ENCODE measurements around the gene AMER3.

Gene AMER3

GRCh38 chr2:130797493-130798435 is 42.4 kb downstream of the AMER3 start:
- H3K4me3 ChIP-seq (ENCODE audit: low read depth, low read length), result peak overlapping the region; percentile 65
- DNase-seq (ENCODE audit: low read depth), result peak; percentile 93
- TF ChIP-seq MYC (IDR thresholded peaks at IDR 0.05; ENCODE audit: low read depth, low read length), result peak; percentile 80
- no peak for TF ChIP-seq POLR2A (IDR thresholded peaks at IDR 0.05; ENCODE audit: extremely low read depth, insufficient read length)
- peak; percentile 82 for TF ChIP-seq CTCF (IDR thresholded peaks at IDR 0.05; ENCODE audit: low read depth, low read length)
- TF ChIP-seq, protein P1, sequence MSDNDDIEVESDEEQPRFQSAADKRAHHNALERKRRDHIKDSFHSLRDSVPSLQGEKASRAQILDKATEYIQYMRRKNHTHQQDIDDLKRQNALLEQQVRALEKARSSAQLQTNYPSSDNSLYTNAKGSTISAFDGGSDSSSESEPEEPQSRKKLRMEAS (IDR thresholded peaks at IDR 0.05; ENCODE audit: low read depth, low read length), result peak; percentile 45

GRCh38 chr2:130798472-130799218 is 43.3 kb downstream of the AMER3 start:
- TF ChIP-seq POLR2A (IDR thresholded peaks at IDR 0.05; ENCODE audit: extremely low read depth, insufficient read length), result no peak
- no peak for TF ChIP-seq MYC (IDR thresholded peaks at IDR 0.05; ENCODE audit: low read depth, low read length)
- TF ChIP-seq, protein P1 (IDR thresholded peaks at IDR 0.05; ENCODE audit: low read depth, low read length), result no peak
- TF ChIP-seq CTCF (IDR thresholded peaks at IDR 0.05; ENCODE audit: low read depth, low read length), result no peak
- H3K4me3 ChIP-seq (ENCODE audit: low read depth, low read length), result peak overlapping the region; percentile 27
- DNase-seq (ENCODE audit: low read depth), result no peak

DNA sequence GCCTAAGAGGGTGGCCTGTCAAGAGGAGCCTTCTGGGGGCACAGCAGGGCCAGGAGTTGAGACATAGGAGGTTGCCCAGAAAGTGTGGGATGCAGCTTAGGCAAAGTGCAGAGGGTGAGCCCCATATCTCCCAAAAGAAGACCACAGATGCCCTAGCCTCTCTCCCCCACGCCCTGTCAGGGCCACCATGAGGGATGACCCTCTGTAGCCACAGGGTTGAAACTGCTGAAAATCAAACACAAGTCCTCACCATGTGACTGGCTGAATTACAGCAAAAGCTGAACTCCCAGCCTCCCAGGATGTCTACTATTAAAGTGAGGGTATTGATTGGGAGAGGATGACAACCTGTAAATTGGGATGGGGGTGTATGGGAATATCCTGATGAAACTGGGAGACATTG is 44.0 kb downstream of the AMER3 start:
- peak; percentile 9 for DNase-seq (ENCODE audit: low read depth)
- no peak for TF ChIP-seq MYC (IDR thresholded peaks at IDR 0.05; ENCODE audit: low read depth, low read length)
- TF ChIP-seq CTCF (IDR thresholded peaks at IDR 0.05; ENCODE audit: low read depth, low read length), result no peak
- TF ChIP-seq, protein P1 (IDR thresholded peaks at IDR 0.05; ENCODE audit: low read depth, low read length), result no peak
- no peak for TF ChIP-seq POLR2A (IDR thresholded peaks at IDR 0.05; ENCODE audit: extremely low read depth, insufficient read length)
- no peak overlapping the region for H3K4me3 ChIP-seq (ENCODE audit: low read depth, low read length)

DNA sequence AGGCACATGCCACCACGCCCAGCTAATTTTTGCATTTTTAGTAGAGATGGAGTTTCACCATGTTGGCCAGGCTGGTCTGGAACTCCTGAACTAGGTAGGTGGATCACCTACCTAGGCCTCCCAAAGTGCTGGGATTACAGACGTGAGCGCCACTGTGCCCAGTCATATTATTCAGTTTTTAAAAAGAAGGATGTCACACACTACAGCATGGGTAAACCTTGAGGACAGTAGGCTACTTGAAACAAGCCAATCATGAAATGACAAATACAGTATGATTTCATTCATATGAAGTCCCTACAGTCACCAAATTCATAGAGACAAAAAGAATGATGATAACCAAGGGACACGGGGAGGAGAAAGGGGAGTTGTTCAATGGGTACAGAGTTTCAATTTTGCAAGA is 50.3 kb downstream of the AMER3 start:
- no peak for DNase-seq (ENCODE audit: low read depth)
- TF ChIP-seq POLR2A (IDR thresholded peaks at IDR 0.05; ENCODE audit: extremely low read depth, insufficient read length) (no peak), MYC (IDR thresholded peaks at IDR 0.05; ENCODE audit: low read depth, low read length) (no peak), CTCF (IDR thresholded peaks at IDR 0.05; ENCODE audit: low read depth, low read length) (no peak)
- TF ChIP-seq, protein P1 (IDR thresholded peaks at IDR 0.05; ENCODE audit: low read depth, low read length), result no peak
- H3K4me3 ChIP-seq (ENCODE audit: low read depth, low read length), result no peak overlapping the region

DNA sequence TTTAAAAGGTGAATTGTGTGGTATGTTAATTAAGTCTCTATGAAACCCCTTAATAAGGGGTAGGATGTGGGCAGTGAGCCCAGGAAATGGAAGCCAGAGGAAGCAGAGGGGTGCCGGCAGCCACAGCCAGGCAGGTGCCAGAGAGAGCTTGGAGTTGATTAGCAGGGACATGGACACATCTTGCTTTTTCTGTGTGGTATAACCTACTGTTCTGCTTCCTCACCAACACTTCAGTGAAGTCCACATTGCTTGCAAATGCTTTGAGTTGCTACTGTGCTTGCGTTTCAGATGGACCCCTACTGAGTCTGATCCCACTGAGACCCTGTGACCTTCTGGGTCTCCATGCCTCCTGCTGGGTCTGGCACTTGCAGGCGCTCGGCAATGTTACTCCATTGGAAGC is 51.0 kb downstream of the AMER3 start:
- TF ChIP-seq MYC (IDR thresholded peaks at IDR 0.05; ENCODE audit: low read depth, low read length) (no peak), CTCF (IDR thresholded peaks at IDR 0.05; ENCODE audit: low read depth, low read length) (no peak), POLR2A (IDR thresholded peaks at IDR 0.05; ENCODE audit: extremely low read depth, insufficient read length) (no peak)
- TF ChIP-seq, protein P1 (IDR thresholded peaks at IDR 0.05; ENCODE audit: low read depth, low read length), result no peak
- peak; percentile 32 for DNase-seq (ENCODE audit: low read depth)
- no peak overlapping the region for H3K4me3 ChIP-seq (ENCODE audit: low read depth, low read length)
